ENCODE measurements around the gene NFYC. TPM values are rescaled to one million over a fixed set of nuclear protein-coding genes. Genes with fewer than 3 reads are reported as not detected.

Gene NFYC
- total RNA-seq, 1 experiment from 2014 or later = 63.3 TPM

GRCh38 chr1:40657046-40657445 is 34.5 kb upstream of the NFYC start (continued):
- TF ChIP-seq CTCF (IDR thresholded peaks at IDR 0.05 in 2 of 3, conservative IDR thresholded peaks at IDR 0.05 in 1 of 3; ENCODE audit: borderline replicate concordance in 1 of 3, insufficient read depth in 1 of 3, low read depth in 2 of 3, low read length in 2 of 3) (no peak), ATF3 (IDR thresholded peaks at IDR 0.05) (no peak)

GRCh38 chr1:40658751-40659648 is 32.5 kb upstream of the NFYC start:
- CTCF ChIA-PET = no interaction called here
- ATAC-seq = no peak
- no peaks in the 10 kb centered on the region for H3K9me3 ChIP-seq (ENCODE audit: control insufficient read depth in 1 of 2, insufficient read depth in 1 of 2, low read depth in 1 of 2, low read length in 2 of 2)
- no peak overlapping the region for H2AFZ ChIP-seq (ENCODE audit: low read depth, low read length, poor library complexity, severe bottlenecking)
- H3K36me3 ChIP-seq (ENCODE audit: control insufficient read depth in 1 of 2, insufficient read depth in 2 of 2, low read length in 2 of 2) = no peaks in the 10 kb centered on the region
- intact Hi-C loops (cut with micrococcal nuclease) = no loop called here
- no peak overlapping the region for H3K9ac ChIP-seq (ENCODE audit: low read length)
- no peak overlapping the region for H3K4me2 ChIP-seq (ENCODE audit: low read length)
- H3K27ac ChIP-seq (ENCODE audit: low read depth, low read length) = no peak overlapping the region
- no peaks in the 10 kb centered on the region for H4K20me1 ChIP-seq (ENCODE audit: insufficient read depth)
- no peak overlapping the region for H3K4me3 ChIP-seq (replicated peaks in 1 of 2; ENCODE audit: low read depth in 1 of 2, low read length in 2 of 2)
- BruUV-seq (replicated peaks) = no TSS peak
- H3K9me2 ChIP-seq (ENCODE audit: insufficient read depth) = no peaks in the 10 kb centered on the region
- no peaks in the 10 kb centered on the region for H3K27me3 ChIP-seq (ENCODE audit: insufficient read depth, low read length)
- peaks cover 3 to 21% of the 10 kb centered on the region in 2 experiments for H3K4me1 ChIP-seq (ENCODE audit: control insufficient read depth in 1 of 2, insufficient read depth in 2 of 2, low read length in 2 of 2)
- DNase-seq (ENCODE audit: low read depth, low spot score) = no peak
- no peaks in the 10 kb centered on the region for H3K79me2 ChIP-seq (ENCODE audit: insufficient read depth, low read length)
- RAD21 ChIA-PET (ENCODE audit: low non-redundant PET in 1 of 2, low total read pairs in 2 of 2, uncharacterized antibody in 2 of 2, unreplicated experiment in 2 of 2) = interaction anchor here in 1 of 2 experiments (0.6 kb wide), 1 partner anchor 9 kb away, joined by 3 read pairs; no protein-coding TSS in a partner anchor
- POLR2A ChIA-PET = no interaction called here
- TF ChIP-seq CTCF (IDR thresholded peaks at IDR 0.05 in 2 of 3, conservative IDR thresholded peaks at IDR 0.05 in 1 of 3; ENCODE audit: borderline replicate concordance in 1 of 3, insufficient read depth in 1 of 3, low read depth in 2 of 3, low read length in 2 of 3) (no peak), SRF (IDR thresholded peaks at IDR 0.05; ENCODE audit: low read depth) (no peak), SIN3A (IDR thresholded peaks at IDR 0.05; ENCODE audit: low read depth) (no peak), POLR2A (IDR thresholded peaks at IDR 0.05; ENCODE audit: borderline replicate concordance, extremely low read depth, insufficient read depth, insufficient read length) (no peak), CEBPB (IDR thresholded peaks at IDR 0.05; ENCODE audit: low read depth) (no peak), ZFX (IDR thresholded peaks at IDR 0.05) (no peak), YY1 (IDR thresholded peaks at IDR 0.05; ENCODE audit: extremely low read depth, insufficient replicate concordance, low read depth, low read length) (no peak), TCF7L2 (IDR thresholded peaks at IDR 0.05; ENCODE audit: borderline replicate concordance, extremely low read depth, insufficient read depth, insufficient read length) (no peak), ATF3 (IDR thresholded peaks at IDR 0.05) (no peak), REST (IDR thresholded peaks at IDR 0.05; ENCODE audit: low read depth) (no peak), POLR2AphosphoS5 (IDR thresholded peaks at IDR 0.05; ENCODE audit: low read depth, low read length) (no peak), ELF1 (IDR thresholded peaks at IDR 0.05; ENCODE audit: borderline replicate concordance, low read depth) (no peak), EZH2 (IDR thresholded peaks at IDR 0.05) (no peak), EGR1 (IDR thresholded peaks at IDR 0.05; ENCODE audit: low read depth) (no peak)
